ENCODE results near the gene ENDOV.

Gene ENDOV

DNA sequence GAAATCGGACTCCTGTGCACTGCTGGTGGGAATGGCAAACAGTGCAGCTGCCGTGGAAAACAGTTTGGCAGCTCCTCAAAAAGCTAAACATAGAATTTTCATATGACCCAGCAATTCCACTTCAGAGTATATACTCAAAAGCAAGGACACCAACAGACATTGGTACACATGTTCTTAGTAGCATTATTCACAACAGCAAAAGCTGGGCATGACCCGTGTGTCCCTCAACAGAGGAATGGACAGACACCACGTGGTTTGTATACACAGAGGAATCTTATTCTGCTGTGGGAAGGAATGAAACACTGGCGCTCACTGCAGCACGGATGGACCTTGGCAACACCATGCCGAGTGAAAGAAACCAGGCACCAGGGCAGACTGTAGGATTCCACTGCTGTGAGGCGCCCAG is 45.5 kb downstream of the ENDOV start:
- no peaks in the 10 kb centered on the region for H3K9me2 ChIP-seq (replicated peaks; ENCODE audit: low read depth, low read length)
- TF ChIP-seq EZH2phosphoT487 (IDR thresholded peaks at IDR 0.05; ENCODE audit: borderline replicate concordance), result no peak
- TF ChIP-seq, protein P1, sequence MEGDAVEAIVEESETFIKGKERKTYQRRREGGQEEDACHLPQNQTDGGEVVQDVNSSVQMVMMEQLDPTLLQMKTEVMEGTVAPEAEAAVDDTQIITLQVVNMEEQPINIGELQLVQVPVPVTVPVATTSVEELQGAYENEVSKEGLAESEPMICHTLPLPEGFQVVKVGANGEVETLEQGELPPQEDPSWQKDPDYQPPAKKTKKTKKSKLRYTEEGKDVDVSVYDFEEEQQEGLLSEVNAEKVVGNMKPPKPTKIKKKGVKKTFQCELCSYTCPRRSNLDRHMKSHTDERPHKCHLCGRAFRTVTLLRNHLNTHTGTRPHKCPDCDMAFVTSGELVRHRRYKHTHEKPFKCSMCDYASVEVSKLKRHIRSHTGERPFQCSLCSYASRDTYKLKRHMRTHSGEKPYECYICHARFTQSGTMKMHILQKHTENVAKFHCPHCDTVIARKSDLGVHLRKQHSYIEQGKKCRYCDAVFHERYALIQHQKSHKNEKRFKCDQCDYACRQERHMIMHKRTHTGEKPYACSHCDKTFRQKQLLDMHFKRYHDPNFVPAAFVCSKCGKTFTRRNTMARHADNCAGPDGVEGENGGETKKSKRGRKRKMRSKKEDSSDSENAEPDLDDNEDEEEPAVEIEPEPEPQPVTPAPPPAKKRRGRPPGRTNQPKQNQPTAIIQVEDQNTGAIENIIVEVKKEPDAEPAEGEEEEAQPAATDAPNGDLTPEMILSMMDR (conservative IDR thresholded peaks at IDR 0.05; ENCODE audit: low read length), result no peak
- no peak overlapping the region for H3K4me3 ChIP-seq (ENCODE audit: low read length, poor library complexity, severe bottlenecking)
- H3F3A ChIP-seq (ENCODE audit: low read depth), result no peaks in the 10 kb centered on the region
- no peaks in the 10 kb centered on the region for H3K36me3 ChIP-seq (ENCODE audit: insufficient read depth, low read length)
- no peak overlapping the region for H3K9ac ChIP-seq (ENCODE audit: low read depth, low read length, poor library complexity, severe bottlenecking)
- peaks cover 37% of the 10 kb centered on the region for H3K4me1 ChIP-seq (ENCODE audit: insufficient read depth, low read length, poor library complexity, severe bottlenecking)
- no peak overlapping the region for H3K4me2 ChIP-seq (ENCODE audit: low read depth, low read length, poor library complexity, severe bottlenecking)
- H4K20me1 ChIP-seq (ENCODE audit: insufficient read depth, low read length, poor library complexity, severe bottlenecking), result no peaks in the 10 kb centered on the region
- no peaks in the 10 kb centered on the region for H3K9me3 ChIP-seq (ENCODE audit: insufficient read depth, low read depth, low read length)
- H2AFZ ChIP-seq (ENCODE audit: low read length), result no peak overlapping the region
- peaks cover 4% of the 10 kb centered on the region; the same call in 1 of the 2 replicates for H3K79me2 ChIP-seq (ENCODE audit: insufficient read depth, low read length)
- H3K27me3 ChIP-seq (ENCODE audit: insufficient read depth, low read length, poor library complexity, severe bottlenecking), result no peaks in the 10 kb centered on the region

DNA sequence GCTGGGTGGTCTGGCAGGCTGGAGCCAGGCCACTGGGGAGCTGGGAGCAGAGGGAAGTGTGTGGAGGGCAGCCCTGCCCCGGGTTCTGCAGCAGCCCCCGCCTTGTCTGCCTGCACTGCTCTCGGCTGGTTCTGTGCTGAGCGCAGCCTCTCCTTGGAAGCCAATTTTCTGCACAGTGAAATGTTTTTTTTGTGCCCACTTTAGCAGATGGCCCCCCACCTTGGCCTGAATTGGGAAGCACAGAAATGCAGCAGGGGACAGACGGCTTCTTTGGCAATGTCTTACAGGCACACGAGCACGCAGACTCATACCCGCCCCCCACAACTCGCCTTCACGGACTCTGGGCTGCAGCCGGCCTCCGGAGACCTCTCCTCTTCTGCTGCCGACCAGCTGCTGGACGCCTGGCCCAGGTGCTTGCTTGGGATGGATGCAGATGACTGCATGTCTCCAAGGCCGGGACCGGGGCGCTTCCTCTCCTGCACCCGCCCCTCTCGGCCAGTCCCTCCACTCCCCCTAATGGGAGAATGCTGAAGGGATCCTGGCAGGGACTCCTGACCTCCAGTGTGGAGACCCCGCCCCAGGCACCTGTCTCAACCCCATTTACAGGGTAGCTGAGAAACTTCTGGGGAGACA is 46.7 kb downstream of the ENDOV start:
- Histone ChIP-seq H3K4me2 (ENCODE audit: low read depth, low read length, poor library complexity, severe bottlenecking) (no peak overlapping the region), H3K79me2 (ENCODE audit: insufficient read depth, low read length) (no peaks in the 10 kb centered on the region), H3K36me3 (ENCODE audit: insufficient read depth, low read length) (no peaks in the 10 kb centered on the region), H3K4me1 (ENCODE audit: insufficient read depth, low read length, poor library complexity, severe bottlenecking) (peaks cover 26% of the 10 kb centered on the region), H3K9me2 (replicated peaks; ENCODE audit: low read depth, low read length) (no peaks in the 10 kb centered on the region), H2AFZ (ENCODE audit: low read length) (no peak overlapping the region), H3K4me3 (ENCODE audit: low read length, poor library complexity, severe bottlenecking) (no peak overlapping the region), H3K27me3 (ENCODE audit: insufficient read depth, low read length, poor library complexity, severe bottlenecking) (no peaks in the 10 kb centered on the region), H4K20me1 (ENCODE audit: insufficient read depth, low read length, poor library complexity, severe bottlenecking) (no peaks in the 10 kb centered on the region), H3K9ac (ENCODE audit: low read depth, low read length, poor library complexity, severe bottlenecking) (no peak overlapping the region), H3F3A (ENCODE audit: low read depth) (no peaks in the 10 kb centered on the region), H3K9me3 (ENCODE audit: insufficient read depth, low read depth, low read length) (no peaks in the 10 kb centered on the region)
- TF ChIP-seq, protein P1 (conservative IDR thresholded peaks at IDR 0.05; ENCODE audit: low read length), result no peak
- TF ChIP-seq EZH2phosphoT487 (IDR thresholded peaks at IDR 0.05; ENCODE audit: borderline replicate concordance), result no peak

DNA sequence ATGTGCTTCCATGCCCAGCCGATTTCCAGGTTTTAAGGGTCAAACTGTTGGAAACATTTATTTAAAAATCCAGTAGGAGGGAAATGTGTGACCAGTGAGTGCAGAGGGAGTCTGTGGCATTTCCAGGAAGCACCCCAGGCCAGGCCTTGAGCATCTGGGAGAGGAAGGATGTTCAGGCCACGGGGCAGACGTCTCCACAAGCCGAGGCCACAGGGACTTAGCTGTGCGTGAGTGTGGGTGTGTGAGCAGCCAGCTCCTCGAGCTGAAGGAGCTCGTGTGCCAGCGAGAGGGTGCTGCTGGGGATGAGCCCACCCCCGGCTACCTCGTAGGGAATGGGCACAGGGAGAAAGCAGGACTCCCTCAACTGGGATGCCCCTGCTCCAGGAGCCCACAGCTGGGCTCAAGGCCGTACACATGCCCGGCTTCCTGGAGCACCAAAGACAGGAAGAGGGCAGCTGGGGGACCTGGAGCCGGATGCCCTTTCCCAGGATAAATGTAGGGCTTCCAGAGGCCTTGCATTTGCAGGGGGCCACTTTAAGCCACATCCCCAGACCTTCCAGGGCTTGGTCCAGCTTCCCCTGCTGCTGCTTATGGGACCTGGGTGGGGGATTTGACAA is 48.9 kb downstream of the ENDOV start:
- H3K4me3 ChIP-seq (ENCODE audit: low read length, poor library complexity, severe bottlenecking), result no peak overlapping the region
- no peak for TF ChIP-seq EZH2phosphoT487 (IDR thresholded peaks at IDR 0.05; ENCODE audit: borderline replicate concordance)
- TF ChIP-seq, protein P1 (conservative IDR thresholded peaks at IDR 0.05; ENCODE audit: low read length), result no peak
- no peaks in the 10 kb centered on the region for H3K27me3 ChIP-seq (ENCODE audit: insufficient read depth, low read length, poor library complexity, severe bottlenecking)
- no peaks in the 10 kb centered on the region for H3F3A ChIP-seq (ENCODE audit: low read depth)
- H3K9me2 ChIP-seq (replicated peaks; ENCODE audit: low read depth, low read length), result no peaks in the 10 kb centered on the region
- no peak overlapping the region for H3K4me2 ChIP-seq (ENCODE audit: low read depth, low read length, poor library complexity, severe bottlenecking)
- no peak overlapping the region for H2AFZ ChIP-seq (ENCODE audit: low read length)
- no peaks in the 10 kb centered on the region for H4K20me1 ChIP-seq (ENCODE audit: insufficient read depth, low read length, poor library complexity, severe bottlenecking)
- no peaks in the 10 kb centered on the region for H3K79me2 ChIP-seq (ENCODE audit: insufficient read depth, low read length)
- H3K36me3 ChIP-seq (ENCODE audit: insufficient read depth, low read length), result no peaks in the 10 kb centered on the region
- H3K4me1 ChIP-seq (ENCODE audit: insufficient read depth, low read length, poor library complexity, severe bottlenecking), result peaks cover 4% of the 10 kb centered on the region
- H3K9me3 ChIP-seq (ENCODE audit: insufficient read depth, low read depth, low read length), result no peaks in the 10 kb centered on the region
- no peak overlapping the region for H3K9ac ChIP-seq (ENCODE audit: low read depth, low read length, poor library complexity, severe bottlenecking)

Data from Loucy (cell line).